A673 (cell line): ENCODE measurements around the gene SPATA25. TPM values are rescaled to one million over a fixed set of nuclear protein-coding genes. Genes with fewer than 3 reads are reported as not detected.
A peak's percentile ranks its signal among the peaks of the same experiment; 100 is the strongest.

Experiments
- BruUV-seq: library from RNA; stranded (reverse); fragments of 400-500 nt; replicated peaks from 2 replicates; lab custom pipeline; 2021; lab: Mats Ljungman, UMichigan
- CTCF ChIA-PET: fragments of 300-600 bp; sonication (Branson Sonifier 250); formaldehyde crosslinking; loops from one replicate; lab custom pipeline; 2022; ENCODE audit warnings: antibody characterized with exemption; lab: Charles Lee
- POLR2A ChIA-PET: fragments of 300-600 bp; sonication (Branson Sonifier 250); formaldehyde crosslinking; loops from one replicate; lab custom pipeline; 2022; ENCODE audit warnings: antibody characterized with exemption; ENCODE audit not compliant: low non-redundant PET; lab: Charles Lee
- DNase-seq: peaks from one replicate; pipeline ENCODE4 v3.0.0-alpha.2; 2015; ENCODE audit warnings: low spot score
- H3K27ac ChIP-seq: fragments of 200-600 bp; sonication (generic); 2 replicates; pipeline ENCODE4 v1.5.1; 2016; ENCODE audit warnings: mixed run types, low read depth, mild to moderate bottlenecking, mixed read lengths, antibody characterized with exemption, low read length; ENCODE audit not compliant: poor library complexity, severe bottlenecking
- H3K27me3 ChIP-seq: fragments of 200-600 bp; sonication (generic); replicated peaks from 2 replicates; pipeline ENCODE4 v1.6.1; 2017; ENCODE audit warnings: mixed run types, low read depth, mild to moderate bottlenecking, mixed read lengths, antibody characterized with exemption, low read length; ENCODE audit not compliant: insufficient read depth, poor library complexity
- H3K36me3 ChIP-seq: fragments of 200-600 bp; sonication (generic); 2 replicates; pipeline ENCODE4 v1.6.1; 2016; ENCODE audit warnings: mixed run types, mild to moderate bottlenecking, mixed read lengths, antibody characterized with exemption, low read length; ENCODE audit not compliant: insufficient read depth, poor library complexity, severe bottlenecking
- H3K4me1 ChIP-seq: fragments of 200-600 bp; sonication (generic); 2 replicates; pipeline ENCODE4 v1.6.1; 2017; ENCODE audit warnings: mixed run types, mild to moderate bottlenecking, mixed read lengths, antibody characterized with exemption, low read length; ENCODE audit not compliant: insufficient read depth, poor library complexity, severe bottlenecking
- H3K4me3 ChIP-seq: fragments of 200-600 bp; sonication (generic); 2 replicates; pipeline ENCODE4 v1.5.1; 2016; ENCODE audit warnings: low read depth, mixed run types, mild to moderate bottlenecking, mixed read lengths, low read length; ENCODE audit not compliant: poor library complexity, severe bottlenecking
- H3K9me3 ChIP-seq: fragments of 200-600 bp; sonication (generic); 2 replicates; pipeline ENCODE4 v1.6.1; 2016; ENCODE audit warnings: mixed run types, low read depth, mild to moderate bottlenecking, mixed read lengths, antibody characterized with exemption, low read length; ENCODE audit not compliant: poor library complexity, severe bottlenecking
- EZH2 ChIP-seq: fragments of 200-600 bp; sonication (generic); IDR thresholded peaks from 2 replicates; pipeline ENCODE4 v1.6.1; 2017; ENCODE audit warnings: borderline replicate concordance, low read depth, mild to moderate bottlenecking, mixed read lengths, antibody characterized with exemption, low read length; ENCODE audit not compliant: poor library complexity, severe bottlenecking
- intact Hi-C: fragments of 100-400 bp; cut with micrococcal nuclease; formaldehyde crosslinking; loops from one replicate; pipeline ENCODE4 v1.10.0; 2022; ENCODE audit not compliant: unreplicated experiment
- total RNA-seq: library from RNA; stranded (reverse); gene quantifications from 2 replicates; pipeline ENCODE4 v1.2.3, GENCODE V29; 2021
- TF ChIP-seq, protein P1 (sequence below): fragments of 300-800, 200-600 bp; sonication (generic); conservative IDR thresholded peaks from 2 replicates; pipeline ENCODE4 v1.5.1; 2017; ENCODE audit warnings: low read depth, mild to moderate bottlenecking, antibody characterized with exemption, low read length, moderate library complexity, mixed read lengths

Gene SPATA25
- total RNA-seq, 1 experiment from 2014 or later = 1.9 TPM

DNA sequence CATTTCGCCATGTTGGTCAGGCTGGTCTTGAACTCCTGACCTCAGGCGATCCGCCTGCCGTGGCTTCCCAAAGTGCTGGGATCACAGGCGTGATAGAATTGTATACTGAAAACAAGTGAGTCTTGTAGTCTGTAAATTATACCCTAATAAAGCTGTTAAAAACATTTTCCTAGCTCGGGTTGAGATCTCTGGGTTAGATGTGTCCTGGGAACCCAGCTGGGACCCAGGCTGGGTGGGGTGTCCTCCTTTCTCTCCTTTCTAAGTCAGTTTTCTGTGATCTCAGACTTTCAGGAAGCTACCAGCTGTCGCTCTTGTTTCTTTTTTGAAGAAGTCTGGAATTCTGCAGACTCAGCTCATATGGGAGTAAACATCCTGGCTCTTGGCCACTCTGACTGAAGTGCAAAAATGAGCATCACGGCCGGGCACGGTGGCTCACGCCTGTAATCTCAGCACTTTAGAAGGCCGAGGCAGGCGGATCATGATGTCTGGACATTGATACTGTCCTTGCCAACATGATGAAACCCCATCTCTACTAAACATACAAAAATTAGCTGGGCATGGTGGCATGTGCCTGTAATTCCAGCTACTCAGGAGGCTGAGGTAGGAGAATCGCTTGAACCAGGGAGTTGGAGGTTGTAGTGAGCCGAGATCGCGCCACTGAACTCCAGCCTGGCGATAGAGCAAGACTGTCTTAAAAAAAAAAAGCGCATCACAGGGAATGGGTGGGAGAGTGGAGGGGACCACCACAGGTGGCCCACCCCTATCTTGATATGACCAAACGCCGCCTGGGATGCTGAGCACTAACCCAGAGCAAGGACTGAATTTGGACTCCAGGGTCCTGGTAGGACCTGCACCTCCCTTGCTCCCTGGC is 37.2 kb upstream of the SPATA25 start:
- no TSS peak for BruUV-seq
- intact Hi-C loops = no loop called here

DNA sequence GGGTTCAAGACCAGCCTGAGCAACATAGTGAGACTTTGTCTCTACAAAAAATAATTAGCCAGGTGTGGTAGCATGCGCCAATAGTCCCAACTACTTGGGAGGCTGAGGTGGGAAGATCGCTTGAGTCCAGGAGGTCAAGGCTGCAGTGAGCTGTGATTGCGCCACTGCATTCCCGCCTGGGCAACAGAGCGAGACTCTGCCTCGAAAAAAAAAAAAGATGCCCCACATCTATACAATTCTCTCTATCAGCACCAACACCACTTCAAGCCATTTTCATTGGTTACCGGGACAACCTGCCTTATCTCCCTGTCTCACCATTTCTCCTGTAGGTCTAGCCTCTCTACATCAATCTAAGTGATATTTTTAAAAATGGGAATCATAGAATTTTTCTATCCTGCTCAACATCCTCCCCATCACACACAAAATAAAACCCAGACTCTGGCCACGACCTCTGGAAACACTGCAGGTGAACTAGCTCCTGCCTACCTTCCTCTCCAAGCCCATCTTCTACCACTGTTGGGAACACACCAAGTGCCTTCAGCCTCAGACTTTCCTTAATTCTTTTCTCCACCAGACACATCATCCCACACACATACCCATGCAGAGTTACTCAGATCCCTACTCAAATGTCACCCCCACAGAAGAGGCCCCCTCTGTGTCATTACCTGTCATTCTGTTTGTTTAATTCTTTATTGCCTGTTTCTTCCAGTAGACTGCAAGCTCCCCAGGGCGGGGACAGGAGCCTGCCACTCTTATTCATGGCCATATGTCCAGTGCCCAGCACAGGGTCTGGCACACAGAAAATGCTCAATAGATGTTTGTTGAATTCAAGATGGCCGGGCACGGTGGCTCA is 34.1 kb upstream of the SPATA25 start:
- H3K27ac ChIP-seq = no peak overlapping the region
- no peak for DNase-seq
- no peak overlapping the region for H3K4me3 ChIP-seq
- intact Hi-C loops = no loop called here
- POLR2A ChIA-PET = interaction anchor here (0.6 kb wide), 1 partner anchor 12 kb away, joined by 7 read pairs; no protein-coding TSS in a partner anchor
- no peak for TF ChIP-seq EZH2
- TF ChIP-seq, protein P1, sequence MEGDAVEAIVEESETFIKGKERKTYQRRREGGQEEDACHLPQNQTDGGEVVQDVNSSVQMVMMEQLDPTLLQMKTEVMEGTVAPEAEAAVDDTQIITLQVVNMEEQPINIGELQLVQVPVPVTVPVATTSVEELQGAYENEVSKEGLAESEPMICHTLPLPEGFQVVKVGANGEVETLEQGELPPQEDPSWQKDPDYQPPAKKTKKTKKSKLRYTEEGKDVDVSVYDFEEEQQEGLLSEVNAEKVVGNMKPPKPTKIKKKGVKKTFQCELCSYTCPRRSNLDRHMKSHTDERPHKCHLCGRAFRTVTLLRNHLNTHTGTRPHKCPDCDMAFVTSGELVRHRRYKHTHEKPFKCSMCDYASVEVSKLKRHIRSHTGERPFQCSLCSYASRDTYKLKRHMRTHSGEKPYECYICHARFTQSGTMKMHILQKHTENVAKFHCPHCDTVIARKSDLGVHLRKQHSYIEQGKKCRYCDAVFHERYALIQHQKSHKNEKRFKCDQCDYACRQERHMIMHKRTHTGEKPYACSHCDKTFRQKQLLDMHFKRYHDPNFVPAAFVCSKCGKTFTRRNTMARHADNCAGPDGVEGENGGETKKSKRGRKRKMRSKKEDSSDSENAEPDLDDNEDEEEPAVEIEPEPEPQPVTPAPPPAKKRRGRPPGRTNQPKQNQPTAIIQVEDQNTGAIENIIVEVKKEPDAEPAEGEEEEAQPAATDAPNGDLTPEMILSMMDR = no peak
- no TSS peak for BruUV-seq
- CTCF ChIA-PET = no interaction called here
- H3K4me1 ChIP-seq = no peaks in the 10 kb centered on the region
- no peaks in the 10 kb centered on the region for H3K27me3 ChIP-seq
- H3K36me3 ChIP-seq = no peaks in the 10 kb centered on the region
- H3K9me3 ChIP-seq = no peaks in the 10 kb centered on the region

More for the DNA sequence above, 37.2 kb upstream of the SPATA25 start:
- Histone ChIP-seq H3K27ac (peak overlapping the region; percentile 14), H3K4me3 (no peak overlapping the region), H3K4me1 (no peaks in the 10 kb centered on the region), H3K36me3 (no peaks in the 10 kb centered on the region), H3K27me3 (no peaks in the 10 kb centered on the region), H3K9me3 (no peaks in the 10 kb centered on the region)
- TF ChIP-seq EZH2 = no peak
- TF ChIP-seq, protein P1 = no peak
- ChIA-PET POLR2A (no interaction called here), CTCF (no interaction called here)
- DNase-seq = peak; percentile 54

DNA sequence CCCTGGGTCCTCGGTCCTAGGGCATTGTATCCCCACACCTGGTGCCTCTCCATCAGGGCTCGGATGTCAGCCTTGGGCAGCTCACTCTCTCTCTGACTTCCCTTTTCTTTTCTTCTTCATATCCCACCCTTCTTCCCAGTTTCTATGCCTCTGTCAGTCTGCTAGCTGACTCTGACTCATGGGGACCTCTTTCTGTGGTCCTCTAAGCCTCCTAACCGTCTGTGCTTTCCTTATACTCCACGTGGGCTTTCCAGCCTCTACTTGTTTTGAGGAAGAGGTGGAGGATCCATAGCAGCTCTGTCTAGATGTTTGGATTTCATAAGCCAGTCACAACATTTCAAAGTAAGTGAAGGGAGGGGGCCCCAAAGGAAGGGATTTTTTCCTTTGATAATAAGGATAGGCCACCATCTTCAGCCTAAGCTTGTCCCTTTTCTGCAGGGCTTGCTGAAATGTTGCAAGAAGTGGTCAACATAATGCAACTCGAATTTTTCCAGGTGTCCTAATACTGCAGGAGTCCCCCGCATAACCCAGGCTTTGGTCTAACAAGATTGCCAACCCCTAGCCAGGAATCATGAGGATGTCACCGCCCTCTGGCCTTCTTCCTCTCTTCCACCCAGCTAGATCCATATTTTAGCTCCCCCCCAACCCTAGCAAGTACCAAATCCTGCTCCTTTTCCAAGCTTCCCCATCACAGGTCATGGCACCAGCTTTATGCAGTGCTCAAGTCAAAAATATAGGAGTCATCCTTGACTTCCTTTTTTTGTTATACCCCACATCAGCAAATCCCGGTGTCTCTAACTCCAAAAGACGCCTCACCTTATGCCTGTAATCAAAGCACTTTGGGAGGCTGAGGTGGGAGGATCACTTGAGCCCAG is 33.3 kb upstream of the SPATA25 start:
- POLR2A ChIA-PET = no interaction called here
- Histone ChIP-seq H3K9me3 (no peaks in the 10 kb centered on the region), H3K27me3 (no peaks in the 10 kb centered on the region), H3K27ac (no peak overlapping the region), H3K4me1 (no peaks in the 10 kb centered on the region), H3K36me3 (no peaks in the 10 kb centered on the region), H3K4me3 (no peak overlapping the region)
- no peak for DNase-seq
- intact Hi-C loops = no loop called here
- CTCF ChIA-PET = no interaction called here
- TF ChIP-seq EZH2 = no peak
- TF ChIP-seq, protein P1 = no peak
- BruUV-seq = no TSS peak
